Mucosa of gallbladder (tissue), 1 donor: ENCODE data around the gene FBXO9. TPM values are rescaled to one million over a fixed set of nuclear protein-coding genes. Genes with fewer than 3 reads are reported as not detected.
A peak's percentile ranks its signal among the peaks of the same experiment; 100 is the strongest.
"Not testable (repeated sequence)": the region's sequence is repeated elsewhere in the genome, so short reads cannot be mapped to it uniquely, and the experiment has no call there.

Experiments used
- DNase-seq: peaks from one replicate; pipeline ENCODE4 v3.0.0-alpha.2; 2020; ENCODE audit warnings: low spot score
- total RNA-seq: library from RNA; stranded (reverse); gene quantifications from one replicate; pipeline ENCODE4 v1.2.1, GENCODE V29; 2021
- donor health status: DM: no; HTN: no; CAD: no.

FBXO9 gene
- total RNA-seq, 1 donor from 2014 or later, result 88.1 TPM

DNA sequence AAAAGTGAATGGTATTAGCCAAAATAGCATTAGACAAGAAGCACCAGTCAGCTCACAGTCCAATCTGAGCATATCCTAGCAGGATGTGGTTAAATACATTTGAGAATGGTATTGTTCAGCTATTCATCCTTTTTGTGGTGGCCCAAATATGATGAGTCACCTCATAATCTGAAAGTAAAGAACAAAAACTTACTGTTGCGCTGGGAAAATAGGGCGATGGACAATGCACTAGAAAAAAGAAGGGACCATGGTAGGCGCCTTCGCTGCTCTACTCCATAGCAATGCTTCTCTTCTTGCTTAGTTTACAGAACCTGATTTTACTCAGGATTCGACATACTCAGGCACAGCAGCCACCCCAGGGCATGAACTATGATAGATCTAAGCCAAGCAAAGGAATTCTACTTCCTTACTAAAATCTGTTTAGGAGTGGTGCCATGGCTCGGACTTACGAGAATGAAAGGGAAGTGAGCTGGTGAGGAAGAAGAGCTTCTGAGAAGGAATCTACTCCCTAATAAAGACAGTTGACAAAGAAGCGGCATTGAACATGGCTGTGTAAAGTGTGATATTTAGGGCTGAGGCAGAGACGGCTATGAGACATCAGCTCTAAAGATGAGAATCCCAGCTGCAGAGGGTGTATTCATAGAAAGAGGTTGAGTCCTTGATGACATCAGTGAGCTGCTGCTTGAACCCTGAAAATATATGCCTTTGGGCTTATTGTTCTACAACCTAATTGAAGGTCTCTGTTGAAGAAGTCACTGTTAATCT, 16.6 kb upstream of the FBXO9 start:
- no peak for DNase-seq

DNA sequence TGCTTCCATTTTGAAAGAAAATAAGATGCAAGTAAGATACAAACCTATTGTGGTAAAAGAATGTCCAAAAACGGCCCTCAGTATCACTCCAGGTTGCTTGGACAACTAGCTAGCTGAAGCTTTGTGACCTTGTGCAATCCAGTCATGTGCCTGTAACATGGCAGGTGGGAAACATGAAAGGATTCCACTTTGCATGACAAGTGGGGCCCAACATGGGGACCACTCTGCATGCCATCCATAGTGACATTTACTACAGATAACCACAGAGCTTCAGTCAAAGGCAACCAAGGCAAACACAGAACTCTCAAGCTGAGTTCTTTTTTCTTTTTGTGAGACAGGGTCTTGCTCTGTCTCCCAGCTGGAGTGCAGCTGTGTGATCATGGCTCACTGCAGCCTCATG, 15.8 kb upstream of the FBXO9 start:
- no peak for DNase-seq

DNA sequence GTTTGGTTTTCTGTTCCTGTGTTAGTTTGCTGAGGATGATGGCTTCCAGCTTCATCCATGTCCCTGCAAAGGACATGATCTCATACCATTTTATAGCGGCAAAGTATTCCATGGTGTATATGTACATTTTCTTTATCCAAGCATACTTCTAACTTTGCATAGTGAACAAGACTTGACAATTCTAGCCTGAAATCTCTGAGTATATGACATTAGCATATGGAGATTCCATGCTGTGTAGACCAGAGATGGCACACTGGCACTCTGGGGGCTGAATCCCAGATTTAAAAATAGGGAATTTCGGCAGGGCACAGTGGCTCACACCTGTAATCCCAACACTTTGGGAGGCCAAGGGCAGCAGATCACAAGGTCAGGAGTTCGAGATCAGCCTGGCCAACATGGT, 13.1 kb upstream of the FBXO9 start:
- DNase-seq, result not testable (repeated sequence)

DNA sequence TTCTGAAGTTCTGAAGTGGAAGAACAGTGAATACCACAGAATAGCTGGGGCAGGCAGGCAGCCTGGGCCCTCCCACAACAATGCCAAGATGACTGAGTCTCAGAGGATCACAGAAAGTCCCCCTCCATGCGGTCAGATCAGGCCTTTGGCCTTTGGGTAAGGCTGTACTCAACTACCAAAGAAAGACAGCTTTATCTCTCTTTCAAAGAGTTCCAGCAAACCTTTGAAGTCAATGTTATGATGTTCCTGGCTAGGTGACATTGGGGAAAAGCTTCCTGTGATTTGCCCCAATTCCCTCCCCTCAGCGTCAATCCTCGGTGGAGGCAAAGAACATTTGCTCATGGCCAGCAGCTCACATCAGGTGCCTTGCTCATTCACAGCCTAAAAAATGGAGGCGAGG, 10.7 kb upstream of the FBXO9 start:
- no peak for DNase-seq

DNA sequence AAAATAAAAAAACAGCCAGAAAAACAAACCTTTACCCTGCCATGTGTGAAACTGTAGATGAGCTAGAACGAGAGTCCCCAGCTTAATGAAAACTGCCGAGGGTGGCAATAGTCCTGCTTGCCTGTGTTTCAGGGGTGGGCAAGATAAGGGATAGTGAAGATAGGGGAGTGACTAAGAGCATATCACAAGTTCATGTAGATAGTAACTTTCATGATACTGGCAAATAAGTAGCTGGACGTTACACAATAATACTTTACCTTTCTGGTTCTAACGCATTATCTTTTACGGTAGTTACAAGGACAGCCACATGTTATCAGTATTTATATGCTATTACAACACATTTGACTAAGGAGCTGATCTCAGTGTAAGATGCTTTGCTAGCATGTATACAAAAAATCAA, 9.3 kb upstream of the FBXO9 start:
- DNase-seq, result no peak

DNA sequence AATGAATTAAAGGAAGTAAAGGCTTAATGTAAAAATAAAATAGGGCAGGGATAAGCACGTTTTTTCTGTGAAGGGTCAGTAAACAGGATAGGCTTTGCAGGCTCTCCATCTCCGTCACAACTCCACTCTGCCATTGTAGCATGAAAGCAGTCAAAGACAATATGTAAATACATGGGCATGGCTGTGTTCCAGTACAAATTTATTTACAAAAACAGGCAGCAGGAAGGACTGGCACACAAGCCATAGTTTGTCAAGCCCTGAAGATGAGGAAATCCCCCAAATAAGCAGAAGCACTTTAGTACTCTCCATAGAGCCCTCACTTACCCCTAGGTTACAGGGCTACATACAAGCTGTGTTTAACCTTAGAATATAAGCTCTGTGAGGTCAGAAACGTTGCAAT, 8.9 kb upstream of the FBXO9 start:
- no peak for DNase-seq

DNA sequence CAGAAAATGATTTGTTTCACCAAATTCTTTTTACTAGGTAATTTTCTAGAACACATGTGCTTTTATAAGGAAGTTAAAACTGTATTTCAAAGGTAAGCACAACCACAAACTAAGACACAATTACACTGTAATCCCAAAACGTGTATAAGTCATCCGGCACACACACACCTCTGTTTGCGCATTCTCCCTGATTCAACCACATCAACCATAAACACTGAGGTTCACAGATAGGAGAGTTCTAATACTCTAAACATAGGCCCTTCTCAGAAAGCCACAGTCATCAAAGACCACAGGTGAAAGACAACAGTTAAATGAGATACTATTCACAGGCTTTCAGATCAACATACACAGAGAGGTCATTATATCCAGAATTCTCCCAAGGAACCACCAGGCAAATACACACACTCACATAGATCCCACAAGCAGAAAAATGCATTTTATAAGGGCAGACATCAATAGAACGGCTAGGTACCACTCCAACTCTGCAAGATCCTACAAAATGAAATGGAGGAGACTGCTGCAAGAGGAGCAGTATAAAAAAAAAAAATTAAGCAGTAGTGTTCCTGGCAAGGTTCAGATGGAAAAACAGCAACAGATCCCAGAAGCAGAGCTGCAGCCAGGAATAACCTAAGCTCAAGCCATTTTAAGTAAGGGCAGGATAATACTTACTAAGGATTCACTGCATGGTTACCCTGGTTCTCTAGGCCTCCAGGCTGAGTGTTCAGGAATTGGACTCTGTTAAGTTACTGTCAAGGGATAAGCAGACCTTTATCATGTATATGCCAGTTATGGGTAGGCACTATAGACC, 6.6 kb upstream of the FBXO9 start:
- DNase-seq, result no peak

DNA sequence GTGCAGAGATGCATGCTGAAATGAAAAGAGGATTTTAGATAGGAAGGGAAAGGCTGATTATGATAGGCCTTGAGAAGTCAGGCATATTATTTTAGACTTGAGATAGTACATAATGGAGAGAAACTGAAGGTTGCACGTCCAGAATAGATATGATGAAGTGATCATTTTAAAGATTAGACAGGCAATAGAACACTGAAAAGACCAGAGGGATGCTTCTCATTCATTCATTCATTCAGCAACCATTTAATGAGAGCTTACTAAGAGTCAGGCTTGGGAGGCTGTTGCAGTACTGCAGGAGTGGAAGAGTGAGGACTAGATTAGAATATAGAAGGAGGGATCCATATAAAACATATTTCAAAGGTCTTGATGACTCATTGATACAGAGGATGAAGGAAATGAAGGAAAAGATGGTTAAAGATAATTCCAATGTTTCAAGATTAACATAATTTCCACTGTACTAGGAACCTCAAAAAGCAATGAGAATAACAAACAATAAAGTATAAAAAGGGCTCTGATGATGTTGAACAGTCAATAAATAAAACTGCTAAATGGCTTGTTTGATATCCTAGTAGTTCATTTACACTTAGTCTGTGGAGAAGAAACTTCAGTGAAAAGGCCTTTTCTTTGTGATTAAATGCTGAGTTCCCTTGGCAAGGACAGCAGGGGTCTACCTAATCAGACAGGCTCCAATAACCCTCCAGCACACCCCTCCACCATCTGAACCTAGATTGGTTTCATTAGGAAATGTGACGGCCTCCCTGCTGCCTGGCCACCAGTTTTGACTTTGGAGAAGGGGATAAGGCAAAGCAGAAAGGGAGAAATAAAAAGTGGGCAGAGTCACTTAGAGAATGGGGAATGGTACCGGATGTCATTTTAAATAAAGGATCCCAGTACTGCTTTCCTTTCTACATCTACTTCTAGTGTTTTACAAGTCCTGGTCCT, 5.3 kb upstream of the FBXO9 start:
- DNase-seq, result no peak

DNA sequence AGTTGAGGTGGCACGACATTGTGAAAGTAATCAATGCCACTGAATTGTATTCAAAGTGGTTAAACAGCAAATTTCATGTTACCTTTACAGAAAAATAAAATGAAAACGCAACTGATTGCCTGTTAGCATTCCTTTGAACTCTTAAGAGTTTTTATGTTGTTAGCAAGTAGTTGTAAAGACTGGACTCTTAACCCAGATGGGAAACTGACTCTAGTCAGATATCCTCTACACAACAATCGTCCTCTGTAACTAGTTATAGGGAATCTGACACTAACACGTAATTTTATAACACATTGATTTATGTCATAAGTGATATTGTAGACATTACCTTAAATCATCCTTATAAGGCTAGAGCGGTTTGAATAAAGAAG, 3.0 kb upstream of the FBXO9 start:
- no peak for DNase-seq

DNA sequence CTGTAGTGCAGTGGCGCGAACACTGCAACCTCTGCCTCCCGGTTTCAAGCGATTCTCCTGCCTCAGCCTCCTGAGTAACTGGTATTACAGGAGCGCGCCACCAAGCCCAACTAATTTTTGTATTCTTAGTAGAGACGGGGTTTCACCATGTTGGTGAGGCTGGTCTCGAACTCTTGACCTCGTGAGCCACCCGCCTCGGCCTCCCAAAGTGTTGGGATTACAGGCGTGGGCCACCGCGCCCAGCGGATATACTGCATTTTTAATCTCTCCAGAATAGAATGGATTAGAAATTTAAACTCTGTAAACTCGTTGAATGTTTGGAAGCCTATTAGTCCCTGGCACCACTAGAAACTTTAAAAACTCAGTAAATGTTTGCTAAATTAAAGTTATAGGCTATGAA, 949 bp upstream of the FBXO9 start:
- DNase-seq, result not testable (repeated sequence)

DNA sequence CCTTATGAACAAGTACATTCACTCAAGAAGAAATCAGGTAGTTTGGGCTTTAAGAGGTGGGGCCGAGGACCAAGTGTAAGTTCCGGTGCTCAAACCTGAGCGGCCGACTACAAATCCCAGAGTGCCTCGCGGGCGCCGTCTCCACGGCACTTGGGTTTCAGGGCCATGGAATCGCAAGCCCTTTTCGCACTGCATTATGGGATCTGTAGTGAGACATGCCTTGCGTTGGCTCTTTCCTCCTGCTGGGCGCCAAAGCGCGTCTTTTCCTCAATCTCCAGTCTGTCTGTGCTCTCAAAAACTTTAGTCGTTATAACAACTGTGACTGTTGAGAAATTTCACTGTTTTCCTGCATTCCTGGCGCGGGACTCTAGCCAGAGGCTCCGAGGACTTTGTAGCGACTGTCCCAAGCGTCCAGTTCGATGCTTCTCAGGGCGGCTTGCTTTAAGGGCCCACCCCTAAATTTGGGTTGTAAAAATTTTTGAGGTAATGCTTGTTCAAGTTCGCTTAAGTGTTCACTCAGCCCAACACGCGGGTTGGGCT, 408 bp upstream of the FBXO9 start:
- peak; percentile 99 for DNase-seq

DNA sequence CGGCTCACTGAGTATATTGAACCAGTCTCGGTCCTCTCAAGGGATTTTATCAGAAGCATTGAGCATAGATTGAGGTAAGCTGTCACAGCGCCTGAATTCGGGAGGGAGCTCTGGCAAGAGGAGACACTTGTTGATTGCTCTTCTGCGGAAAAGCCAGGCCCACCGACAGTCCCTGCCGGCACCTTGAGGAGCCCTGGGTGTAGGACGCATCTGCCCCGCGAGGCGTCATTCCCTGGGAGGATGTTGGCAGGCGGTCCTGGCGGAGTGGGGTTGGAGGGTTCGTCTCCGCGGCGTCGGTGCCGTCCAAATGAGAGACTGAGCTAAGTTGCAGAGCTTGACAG, 843 bp downstream of the FBXO9 start:
- DNase-seq, result peak; percentile 22

DNA sequence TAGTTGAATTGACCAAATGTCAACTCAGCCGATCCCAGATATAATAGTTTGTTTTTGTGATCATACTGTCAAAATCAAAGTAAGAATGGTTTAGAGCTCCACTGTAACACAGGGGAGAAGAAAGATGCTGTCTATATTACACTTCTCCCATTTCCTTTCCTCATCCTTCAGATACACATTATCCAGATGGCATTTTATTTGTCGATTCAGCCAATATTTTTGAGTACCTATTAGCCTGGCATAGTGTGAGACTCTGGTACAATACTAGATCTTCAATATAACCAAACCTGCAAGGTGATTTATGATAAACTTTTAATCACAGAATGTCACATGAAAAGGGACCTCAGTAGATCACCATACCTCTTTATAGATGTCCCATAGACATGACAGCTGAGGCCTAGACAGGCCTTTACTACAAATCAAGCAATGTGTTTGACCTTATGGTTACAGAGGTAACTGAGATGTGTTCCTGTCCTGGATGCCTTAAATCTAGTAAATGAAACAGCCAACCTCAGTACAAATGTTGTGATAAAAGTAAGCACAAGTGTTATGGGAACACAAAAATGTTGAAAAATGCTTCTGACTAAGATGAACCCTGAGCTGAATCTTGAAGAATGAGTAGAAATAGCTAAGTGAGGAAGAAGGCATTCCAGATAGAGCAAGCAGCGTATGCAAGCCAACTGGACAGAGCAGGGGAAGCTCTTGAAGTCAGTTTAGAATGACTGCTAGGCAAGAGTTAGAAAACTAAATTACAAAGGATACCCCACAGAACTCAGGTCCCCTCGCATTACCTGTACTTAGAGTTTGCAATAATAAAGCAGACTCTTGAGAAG, 1.9 kb downstream of the FBXO9 start:
- no peak for DNase-seq

DNA sequence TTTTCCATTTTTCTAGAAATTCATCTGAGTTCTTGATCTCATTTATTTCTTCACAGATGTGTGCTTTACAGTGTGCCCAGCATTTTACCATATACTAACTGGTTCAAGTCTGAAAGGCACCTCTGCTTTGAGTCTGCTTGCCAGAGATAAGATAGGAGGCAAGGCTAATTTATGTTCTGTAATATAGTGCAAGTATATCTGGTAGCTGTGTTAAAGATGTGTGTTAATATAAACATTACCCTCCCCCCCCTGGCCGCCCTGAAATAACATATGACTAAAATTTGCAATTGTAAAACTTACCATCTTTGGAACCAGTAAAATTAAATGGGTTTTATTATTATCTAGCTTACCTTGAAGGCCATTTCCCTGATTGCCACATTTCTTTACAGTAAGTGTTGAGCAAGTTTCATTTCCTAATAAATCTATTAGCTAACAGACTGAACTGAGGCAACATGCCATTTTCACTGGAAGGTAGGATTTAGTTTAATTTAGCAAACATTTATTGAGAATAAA, 2.7 kb downstream of the FBXO9 start:
- DNase-seq, result no peak

DNA sequence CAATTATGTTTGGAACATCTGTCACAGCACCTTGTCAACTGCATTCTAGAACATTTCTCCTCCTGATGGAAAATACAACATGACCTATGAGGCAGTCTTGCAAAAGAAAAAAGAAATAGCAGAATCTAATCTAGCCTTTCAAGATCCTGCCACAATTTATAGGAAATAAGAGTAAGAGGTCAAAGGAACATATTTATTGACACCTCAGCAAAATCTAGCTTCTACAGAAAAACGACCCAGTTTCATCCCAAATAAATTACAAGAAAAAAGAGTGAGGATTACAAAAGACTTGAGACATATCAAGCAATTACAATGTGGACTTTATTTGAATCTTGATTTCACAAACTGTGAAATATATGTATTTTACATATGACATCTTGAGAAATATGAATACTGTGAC, 4.2 kb downstream of the FBXO9 start:
- no peak for DNase-seq

DNA sequence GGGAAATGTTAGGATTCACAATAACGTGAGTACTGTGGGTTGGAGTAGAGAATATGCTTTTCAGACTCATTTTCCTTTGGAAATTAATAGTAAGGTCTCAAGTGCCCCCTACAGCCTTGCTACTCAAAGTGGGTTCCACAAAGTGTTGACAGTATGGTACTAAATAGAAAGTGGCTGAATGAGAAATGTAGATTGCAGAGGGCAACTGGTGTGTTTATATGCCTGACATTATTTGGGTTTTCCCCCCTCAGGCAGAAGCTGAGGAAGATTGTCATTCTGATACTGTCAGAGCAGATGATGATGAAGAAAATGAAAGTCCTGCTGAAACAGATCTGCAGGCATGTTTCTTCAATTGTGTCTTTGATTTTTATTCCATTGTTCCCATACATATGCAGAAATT, 5.6 kb downstream of the FBXO9 start:
- DNase-seq, result no peak

DNA sequence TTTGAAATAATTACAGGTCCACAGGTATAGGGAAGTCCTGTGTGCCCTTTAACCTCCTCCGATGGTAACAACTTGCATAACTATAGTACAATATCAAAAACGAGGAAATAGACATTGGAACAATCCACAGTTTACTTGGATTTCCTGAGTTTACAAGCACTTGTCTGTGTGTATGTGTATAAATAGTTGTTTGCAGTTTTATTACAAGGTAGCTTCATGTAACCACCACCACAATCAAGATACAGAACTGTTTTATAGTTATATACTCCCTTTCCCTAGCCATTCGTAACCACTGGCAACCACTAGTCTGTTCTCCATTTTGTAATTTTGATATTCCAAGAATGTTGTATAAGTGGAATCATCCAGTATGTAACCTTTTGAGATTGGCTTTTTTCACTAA, 9.1 kb downstream of the FBXO9 start:
- no peak for DNase-seq

DNA sequence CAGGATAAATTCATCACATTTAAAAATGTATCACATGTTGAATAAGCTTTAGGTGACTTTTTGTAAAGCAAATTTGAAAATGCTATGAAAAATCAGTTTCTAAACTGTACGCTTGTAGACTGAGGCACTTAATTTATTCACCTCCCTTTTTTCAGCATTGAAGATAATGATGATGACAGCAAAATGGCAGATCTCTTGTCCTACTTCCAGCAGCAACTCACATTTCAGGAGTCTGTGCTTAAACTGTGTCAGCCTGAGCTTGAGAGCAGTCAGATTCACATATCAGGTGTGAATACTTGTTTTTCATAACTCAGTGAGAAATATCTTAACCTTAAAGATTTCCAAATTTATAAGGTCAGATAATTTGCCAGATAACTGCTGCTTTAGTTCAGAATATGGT, 15.6 kb downstream of the FBXO9 start:
- no peak for DNase-seq

DNA sequence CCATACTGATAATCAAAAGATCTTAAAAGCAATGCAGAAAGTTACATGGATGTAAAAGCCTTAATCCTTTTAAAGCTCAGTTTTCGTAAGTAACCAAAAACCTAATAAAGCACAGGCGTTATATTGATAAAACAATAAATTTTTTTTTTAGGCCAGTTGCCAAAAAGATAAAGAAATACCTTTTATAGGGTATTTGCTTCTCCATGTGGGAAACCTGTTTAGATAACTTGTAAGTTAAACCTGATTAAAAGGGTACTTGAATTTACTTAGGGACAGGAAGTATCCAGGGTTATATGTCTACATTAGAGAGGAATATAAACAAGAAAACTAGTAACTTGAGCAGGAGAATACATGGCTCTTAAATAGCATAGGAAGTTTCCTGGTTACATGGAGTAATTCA, 21.1 kb downstream of the FBXO9 start:
- no peak for DNase-seq

DNA sequence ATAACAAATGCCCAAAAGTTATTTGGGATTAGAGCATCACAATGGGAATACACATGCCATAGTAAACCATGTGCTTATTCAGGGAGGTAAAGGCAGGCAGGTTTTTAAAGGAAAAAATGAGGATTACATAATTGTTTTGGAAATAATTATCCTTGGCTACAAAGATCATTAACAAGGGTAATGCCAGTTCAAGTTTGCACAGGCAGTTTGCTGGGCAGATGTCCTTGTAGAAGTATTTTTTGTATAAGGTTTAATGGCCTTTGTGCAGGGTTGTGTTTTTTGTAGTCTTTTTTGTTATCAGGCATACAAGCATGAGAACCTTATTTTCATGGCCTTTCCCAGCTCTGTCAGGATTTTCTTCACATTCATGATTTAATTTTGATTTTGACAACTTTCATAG, 24.7 kb downstream of the FBXO9 start:
- DNase-seq, result no peak

DNA sequence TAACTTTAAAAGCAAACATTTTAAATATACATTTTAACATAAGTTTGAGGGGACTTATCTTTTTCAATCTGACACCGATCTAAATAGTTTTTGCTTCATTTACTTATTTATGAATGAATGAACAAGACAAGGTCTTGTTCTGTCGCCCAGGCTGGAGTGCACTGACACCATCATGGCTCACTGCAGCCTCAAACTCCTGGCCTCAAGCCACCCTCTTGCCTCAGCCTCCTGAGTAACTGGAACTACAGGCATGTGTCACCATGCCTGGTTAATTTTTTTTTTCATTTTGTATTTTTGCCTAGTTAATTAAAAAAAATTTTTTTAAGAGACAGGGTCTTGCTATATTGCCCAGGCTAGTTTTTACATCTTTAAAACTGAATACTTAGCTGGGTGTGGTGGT, 25.4 kb downstream of the FBXO9 start:
- no peak for DNase-seq
